Heart left ventricle (tissue), 13 donors: ENCODE results near the gene IL6R.

Source experiments
- CTCF ChIP-seq, 12 donors: fragments of 200-600 bp; sonication (generic) in 4 of 12; IDR thresholded peaks; one replicate each; pipeline versions ENCODE4 v1.5.0 to v1.8.0; 2018 to 2022; ENCODE audit warnings: antibody characterized with exemption in 12 of 12, mild to moderate bottlenecking in 5 of 12
- POLR2A ChIP-seq, 2 donors: fragments of 450-650 bp; IDR thresholded peaks; one replicate each; pipeline ENCODE4 v1.6.1; 2017; ENCODE audit warnings: antibody characterized with exemption in 2 of 2, mild to moderate bottlenecking in 2 of 2, moderate library complexity in 2 of 2
- donor health status: ischemic (EF 13 %, LVEDD 7.1; RV severe dilation, severe dysfunction).
- donor health status: DM: no; HTN: yes; CAD: no.
- donor health status: DM: no; HTN: no; CAD: no.
- donor health status: ischemic (EF 25% LVEDD 6.9; RV normal size, moderate dysfunction).
- donor health status: ischemic (EF 25% LVEDD 5.7; RV mildly dilated, moderate dysfunction).
- donor health status: ischemic (EF 35%, LVEDD 5.7; RV mildly dilated, moderate dysfunction).
- donor health status: nonischemic (EF 11% LVEDD 7.7; RV severe dilation, severe dysfunction).
- donor health status: DM: yes; HTN: yes; CAD: no.
- donor health status: PGD.
- donor health status: ischemic (EF 29% LVEDD 5.4; RV normal size, mild dysfunction).
- donor health status: nonischemic (EF 23%, LVEDD 6.1; RV moderate dilation, normal function).

DNA sequence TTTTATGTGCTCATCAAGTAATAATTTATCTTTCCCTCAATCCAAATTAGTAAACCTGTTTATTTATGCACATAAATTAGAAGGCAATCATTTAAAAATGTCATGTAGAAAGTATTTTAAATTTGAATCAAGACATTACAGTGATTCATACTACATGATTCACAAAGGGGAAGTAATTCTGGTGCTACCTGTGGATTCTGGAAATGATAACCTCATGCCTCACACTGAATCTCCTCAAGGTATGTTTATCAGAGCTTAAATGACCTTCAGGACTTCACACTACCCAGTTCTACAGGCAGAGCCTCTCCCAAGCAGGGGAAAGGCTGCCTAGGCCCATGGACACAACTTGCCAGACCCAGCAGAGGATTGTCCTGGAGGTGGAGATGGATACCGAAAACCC is 71.6 kb downstream of the IL6R start:
- no peak for TF ChIP-seq CTCF (IDR thresholded peaks at IDR 0.05)
- no peak for TF ChIP-seq POLR2A (IDR thresholded peaks at IDR 0.05)
